Measurements from ENCODE around the gene CFAP299. TPM values are rescaled to one million over a fixed set of nuclear protein-coding genes. Genes with fewer than 3 reads are reported as not detected.

CFAP299 gene
- total RNA-seq, 4 donors from 2014 or later: 0.84 to 2.5 (median 2.2) TPM; not detected in 1

DNA sequence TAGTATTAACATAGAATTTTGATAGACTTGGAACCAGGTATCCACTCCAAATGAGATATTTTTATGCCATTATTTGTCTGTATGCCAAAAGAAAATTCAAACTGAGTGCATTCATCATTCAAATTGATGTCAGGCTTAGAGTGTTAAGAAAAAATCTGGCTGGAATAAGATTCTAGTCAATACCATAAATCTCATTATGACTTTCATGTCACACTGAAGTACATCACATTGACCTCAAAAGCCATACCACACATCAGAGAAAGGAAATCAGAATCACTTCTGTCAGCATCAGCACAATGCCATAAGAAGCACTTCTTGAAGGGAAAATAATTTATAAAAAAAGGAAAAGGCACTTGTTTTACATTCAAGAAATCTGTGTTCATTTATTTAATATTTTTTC lies 575.9 kb downstream of the CFAP299 start:
- TF ChIP-seq, protein P1, sequence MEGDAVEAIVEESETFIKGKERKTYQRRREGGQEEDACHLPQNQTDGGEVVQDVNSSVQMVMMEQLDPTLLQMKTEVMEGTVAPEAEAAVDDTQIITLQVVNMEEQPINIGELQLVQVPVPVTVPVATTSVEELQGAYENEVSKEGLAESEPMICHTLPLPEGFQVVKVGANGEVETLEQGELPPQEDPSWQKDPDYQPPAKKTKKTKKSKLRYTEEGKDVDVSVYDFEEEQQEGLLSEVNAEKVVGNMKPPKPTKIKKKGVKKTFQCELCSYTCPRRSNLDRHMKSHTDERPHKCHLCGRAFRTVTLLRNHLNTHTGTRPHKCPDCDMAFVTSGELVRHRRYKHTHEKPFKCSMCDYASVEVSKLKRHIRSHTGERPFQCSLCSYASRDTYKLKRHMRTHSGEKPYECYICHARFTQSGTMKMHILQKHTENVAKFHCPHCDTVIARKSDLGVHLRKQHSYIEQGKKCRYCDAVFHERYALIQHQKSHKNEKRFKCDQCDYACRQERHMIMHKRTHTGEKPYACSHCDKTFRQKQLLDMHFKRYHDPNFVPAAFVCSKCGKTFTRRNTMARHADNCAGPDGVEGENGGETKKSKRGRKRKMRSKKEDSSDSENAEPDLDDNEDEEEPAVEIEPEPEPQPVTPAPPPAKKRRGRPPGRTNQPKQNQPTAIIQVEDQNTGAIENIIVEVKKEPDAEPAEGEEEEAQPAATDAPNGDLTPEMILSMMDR (IDR thresholded peaks at IDR 0.05): no peak
- TF ChIP-seq POLR2A (IDR thresholded peaks at IDR 0.05; ENCODE audit: low read depth) (no peak), POLR2AphosphoS5 (IDR thresholded peaks at IDR 0.05) (no peak), EP300 (IDR thresholded peaks at IDR 0.05) (no peak)
- Histone ChIP-seq H3K9me3 (peaks cover 0 to 11% (median 0%) of the 10 kb centered on the region in 4 donors), H3K4me1 (no peaks in the 10 kb centered on the region), H3K27me3 (no peaks in the 10 kb centered on the region), H3K27ac (replicated peaks in 1 of 4) (no peak overlapping the region), H3K4me3 (no peak overlapping the region), H3K36me3 (no peaks in the 10 kb centered on the region)
- DNase-seq (ENCODE audit: extremely low spot score): no peak
- intact Hi-C loops (cut with DNase I): no loop called here

DNA sequence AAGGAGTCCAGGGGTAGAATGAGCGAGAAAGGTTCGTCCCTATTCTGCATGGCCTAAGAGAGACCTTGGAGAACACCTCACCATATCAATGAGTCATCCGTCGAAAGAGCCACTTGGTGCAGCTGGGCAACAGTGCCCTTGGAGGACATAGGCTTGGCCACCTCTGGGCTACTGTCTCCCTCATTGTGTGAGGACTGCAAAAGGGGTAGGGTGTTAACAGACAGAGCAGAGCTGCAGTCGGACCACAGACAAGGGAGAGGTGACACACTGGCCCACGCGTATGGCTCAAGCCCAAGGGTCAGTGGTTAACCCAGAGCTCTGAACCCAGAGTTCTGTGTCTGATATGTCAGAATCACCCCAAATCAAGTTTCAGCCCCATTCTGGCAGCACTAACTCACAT lies 576.8 kb downstream of the CFAP299 start:
- Histone ChIP-seq H3K9me3 (peaks cover 0 to 3% (median 0%) of the 10 kb centered on the region in 4 donors), H3K36me3 (no peaks in the 10 kb centered on the region), H3K4me1 (no peaks in the 10 kb centered on the region), H3K27ac (replicated peaks in 1 of 4) (no peak overlapping the region), H3K27me3 (no peaks in the 10 kb centered on the region), H3K4me3 (no peak overlapping the region)
- TF ChIP-seq EP300 (IDR thresholded peaks at IDR 0.05) (no peak), POLR2AphosphoS5 (IDR thresholded peaks at IDR 0.05) (no peak), POLR2A (IDR thresholded peaks at IDR 0.05; ENCODE audit: low read depth) (no peak)
- TF ChIP-seq, protein P1 (IDR thresholded peaks at IDR 0.05): no peak
- WGBS: 92% methylated on average over 4 of the region's 7 CpGs
- intact Hi-C loops (cut with DNase I): no loop called here
- no peak for DNase-seq (ENCODE audit: extremely low spot score)

DNA sequence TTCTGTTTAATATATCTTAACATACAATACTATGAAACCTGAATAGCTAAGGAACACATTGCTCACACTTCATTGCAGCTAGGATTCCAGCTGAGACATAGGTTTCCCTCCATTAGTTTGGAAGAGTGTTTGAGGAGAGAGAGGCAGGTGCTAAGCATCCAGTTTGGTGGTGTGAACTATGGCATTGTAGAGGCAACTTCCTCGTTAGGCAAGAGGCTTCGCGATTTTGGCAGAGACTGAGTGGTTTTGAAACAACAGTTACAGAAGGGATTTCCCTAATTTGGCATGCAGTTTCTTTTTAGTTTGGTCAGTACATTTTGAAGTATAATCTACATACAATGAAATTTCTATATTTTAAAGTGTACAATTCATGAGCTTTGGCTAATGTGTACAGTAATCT lies 577.9 kb downstream of the CFAP299 start:
- H3K4me1 ChIP-seq: no peaks in the 10 kb centered on the region
- no peak for DNase-seq (ENCODE audit: extremely low spot score)
- H3K36me3 ChIP-seq: no peaks in the 10 kb centered on the region
- intact Hi-C loops (cut with DNase I): no loop called here
- no peak overlapping the region for H3K27ac ChIP-seq (replicated peaks in 1 of 4)
- TF ChIP-seq, protein P1 (IDR thresholded peaks at IDR 0.05): no peak
- no peak for TF ChIP-seq EP300 (IDR thresholded peaks at IDR 0.05)
- TF ChIP-seq POLR2A (IDR thresholded peaks at IDR 0.05; ENCODE audit: low read depth): no peak
- TF ChIP-seq POLR2AphosphoS5 (IDR thresholded peaks at IDR 0.05): no peak
- H3K27me3 ChIP-seq: no peaks in the 10 kb centered on the region
- H3K4me3 ChIP-seq: no peak overlapping the region
- WGBS: 80% methylated on average over 3 of the region's 3 CpGs
- no peaks in the 10 kb centered on the region for H3K9me3 ChIP-seq

DNA sequence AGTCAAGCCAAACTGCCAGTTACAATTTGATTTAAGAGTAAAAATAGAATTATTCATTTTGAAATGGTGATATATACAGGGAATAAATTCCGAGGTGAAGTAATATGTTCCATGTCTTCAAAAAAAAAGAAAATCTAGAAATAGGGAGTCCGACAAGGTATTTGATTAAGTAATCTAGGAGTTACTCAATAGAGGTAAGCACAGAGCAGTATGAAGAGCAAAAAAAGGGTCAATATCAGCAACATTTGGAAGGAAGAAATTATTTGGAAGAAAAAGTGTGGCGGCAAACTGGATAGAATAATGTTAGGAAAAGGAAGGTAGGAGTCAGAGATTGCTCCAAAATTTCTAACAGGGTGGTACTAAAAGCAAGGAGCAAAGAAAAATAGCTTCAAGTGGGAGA lies 581.2 kb downstream of the CFAP299 start:
- TF ChIP-seq EP300 (IDR thresholded peaks at IDR 0.05): no peak
- H3K9me3 ChIP-seq: no peaks in the 10 kb centered on the region
- H3K4me3 ChIP-seq: no peak overlapping the region
- 88% methylated on average over 3 of the region's 3 CpGs for WGBS
- no peaks in the 10 kb centered on the region for H3K27me3 ChIP-seq
- no peak overlapping the region for H3K27ac ChIP-seq (replicated peaks in 1 of 4)
- H3K4me1 ChIP-seq: no peaks in the 10 kb centered on the region
- intact Hi-C loops (cut with DNase I): no loop called here
- no peaks in the 10 kb centered on the region for H3K36me3 ChIP-seq
- no peak for DNase-seq (ENCODE audit: extremely low spot score)

DNA sequence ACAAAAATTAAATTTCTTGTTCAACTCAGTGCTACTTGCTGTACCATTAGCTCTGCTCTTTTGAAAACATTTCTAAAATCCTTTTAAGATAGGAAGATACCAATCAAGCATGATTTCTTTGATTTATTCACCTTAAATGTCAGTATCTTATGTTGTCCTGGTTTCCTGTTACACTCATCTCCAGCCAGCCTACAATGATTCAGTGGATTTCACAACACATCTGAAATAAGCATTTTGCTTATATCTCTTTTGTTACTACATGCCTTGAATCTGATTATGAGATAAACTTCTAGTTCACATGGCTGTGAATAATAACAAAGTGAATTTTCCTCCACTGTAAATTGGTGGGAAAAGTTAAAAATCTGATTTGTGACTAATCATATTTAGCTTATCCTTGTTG lies 582.5 kb downstream of the CFAP299 start:
- Histone ChIP-seq H3K36me3 (no peaks in the 10 kb centered on the region), H3K4me1 (no peaks in the 10 kb centered on the region), H3K9me3 (no peaks in the 10 kb centered on the region), H3K27me3 (no peaks in the 10 kb centered on the region), H3K4me3 (no peak overlapping the region), H3K27ac (replicated peaks in 1 of 4) (no peak overlapping the region)
- no peak for TF ChIP-seq POLR2A (IDR thresholded peaks at IDR 0.05; ENCODE audit: low read depth)
- no peak for TF ChIP-seq EP300 (IDR thresholded peaks at IDR 0.05)
- TF ChIP-seq, protein P1 (IDR thresholded peaks at IDR 0.05): no peak
- no peak for TF ChIP-seq POLR2AphosphoS5 (IDR thresholded peaks at IDR 0.05)
- DNase-seq (ENCODE audit: extremely low spot score): no peak
- intact Hi-C loops (cut with DNase I): no loop called here

Measured in esophagus muscularis mucosa (tissue), 4 donors.